DMS153 treated with DMSO at 0.1 percent for 48 hours (cell line): ENCODE results near the gene NMNAT2.

ENCODE experiments used
- DNase-seq: peaks from one replicate; lab custom pipeline; 2025; ENCODE audit not compliant: unreplicated experiment; lab: John Stamatoyannopoulos, UW

The NMNAT2 gene

GRCh38 chr1:183218971-183219615 is 199.1 kb downstream of the NMNAT2 start:
- DNase-seq = peak; percentile 76

GRCh38 chr1:183218027-183218618 is 200.1 kb downstream of the NMNAT2 start:
- peak; percentile 29 for DNase-seq

- DNase-seq = no peak
Observed at GRCh38 chr1:183215936-183216335, 202.2 kb downstream of the NMNAT2 start.

- no peak for DNase-seq
Observed at GRCh38 chr1:183215076-183215720, 203.0 kb downstream of the NMNAT2 start.

- no peak for DNase-seq
Observed at GRCh38 chr1:183214021-183214970, 203.9 kb downstream of the NMNAT2 start.

GRCh38 chr1:183212870-183213269 is 205.3 kb downstream of the NMNAT2 start:
- DNase-seq = no peak

- DNase-seq = no peak
Observed at GRCh38 chr1:183210681-183211080, 207.5 kb downstream of the NMNAT2 start.

GRCh38 chr1:183209533-183210158 is 208.5 kb downstream of the NMNAT2 start:
- DNase-seq = no peak

GRCh38 chr1:183206538-183207122 is 211.6 kb downstream of the NMNAT2 start:
- no peak for DNase-seq

GRCh38 chr1:183205196-183205781 is 212.9 kb downstream of the NMNAT2 start:
- no peak for DNase-seq

- DNase-seq = no peak
Observed at GRCh38 chr1:183203094-183203493, 215.1 kb downstream of the NMNAT2 start.

GRCh38 chr1:183200451-183200850 is 217.7 kb downstream of the NMNAT2 start:
- DNase-seq = no peak

- no peak for DNase-seq
Observed at GRCh38 chr1:183199304-183199703, 218.9 kb downstream of the NMNAT2 start.

- DNase-seq = no peak
Observed at GRCh38 chr1:183198463-183198862, 219.7 kb downstream of the NMNAT2 start.
